ENCODE data around the gene NAP1L4. TPM values are rescaled to one million over a fixed set of nuclear protein-coding genes. Genes with fewer than 3 reads are reported as not detected.
A peak's percentile ranks its signal among the peaks of the same experiment; 100 is the strongest.

Gene NAP1L4, protein sequence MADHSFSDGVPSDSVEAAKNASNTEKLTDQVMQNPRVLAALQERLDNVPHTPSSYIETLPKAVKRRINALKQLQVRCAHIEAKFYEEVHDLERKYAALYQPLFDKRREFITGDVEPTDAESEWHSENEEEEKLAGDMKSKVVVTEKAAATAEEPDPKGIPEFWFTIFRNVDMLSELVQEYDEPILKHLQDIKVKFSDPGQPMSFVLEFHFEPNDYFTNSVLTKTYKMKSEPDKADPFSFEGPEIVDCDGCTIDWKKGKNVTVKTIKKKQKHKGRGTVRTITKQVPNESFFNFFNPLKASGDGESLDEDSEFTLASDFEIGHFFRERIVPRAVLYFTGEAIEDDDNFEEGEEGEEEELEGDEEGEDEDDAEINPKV
- 100 to 1,000 TPM; 346 to 363 TPM for total RNA-seq

DNA sequence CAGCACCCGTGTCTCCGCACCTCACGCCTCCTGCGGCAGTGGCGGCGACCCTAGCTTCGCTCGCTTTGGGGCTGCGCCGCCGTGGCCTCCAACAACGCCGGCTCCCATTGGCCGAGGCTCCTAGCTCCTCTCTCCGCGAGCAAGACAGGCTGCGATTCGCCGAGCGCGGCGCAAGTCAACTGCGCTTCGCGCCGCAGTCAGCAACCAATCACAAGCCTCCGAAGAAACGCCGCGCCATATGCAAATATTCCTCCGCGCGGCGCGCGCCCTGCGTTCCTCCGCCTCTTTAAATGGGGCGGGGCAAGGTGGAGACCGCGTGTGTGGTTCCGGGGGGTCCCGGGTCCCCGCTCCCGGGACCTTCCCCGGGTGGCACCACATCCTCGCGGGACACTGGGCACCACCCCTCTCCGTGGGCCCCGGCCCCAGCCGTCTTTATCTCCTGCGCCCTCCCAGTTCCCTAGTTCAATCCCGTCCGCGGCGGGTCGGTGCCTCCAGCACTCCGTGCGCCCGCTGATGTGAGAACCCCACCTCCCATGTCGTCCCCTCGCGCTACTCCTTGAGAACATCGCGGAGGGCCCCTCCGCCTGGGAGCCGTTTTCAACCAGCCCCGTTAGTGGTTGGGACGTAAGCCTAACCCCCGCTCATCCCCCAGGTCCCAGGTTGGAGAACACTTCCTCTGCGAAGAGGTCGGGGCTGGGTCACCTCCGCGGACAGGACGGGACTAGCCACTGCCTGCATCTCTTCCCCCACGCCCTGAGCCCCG, at the start of gene NAP1L4:
NAP1L4 (minus strand) TSS at position 96 of the 763 bp plus-strand sequence. CDS start 13,109 bp downstream, outside the sequence.
- ATAC-seq (ENCODE audit: low read depth) = peak; percentile 87
- Mint-ChIP-seq H3K4me1 (peaks cover 11% of the 10 kb centered on the region), H3K27ac (peak within 1 kb of the TSS; percentile 98), H3K4me3 (peak within 1 kb of the TSS; percentile 96), H3K9me3 (no peaks in the 10 kb centered on the region), H3K27me3 (no peaks in the 10 kb centered on the region), H3K36me3 (peaks cover 22% of the 10 kb centered on the region)
- POLR2A ChIA-PET = interaction anchor here (0.8 to 8.5 kb wide), 16 partner anchors 9 to 863 kb away, joined by 3 to 303 read pairs (median 4); partner anchors contain the start of genes CARS1 and STIM1
- DNase-seq = peak; percentile 94

DNA sequence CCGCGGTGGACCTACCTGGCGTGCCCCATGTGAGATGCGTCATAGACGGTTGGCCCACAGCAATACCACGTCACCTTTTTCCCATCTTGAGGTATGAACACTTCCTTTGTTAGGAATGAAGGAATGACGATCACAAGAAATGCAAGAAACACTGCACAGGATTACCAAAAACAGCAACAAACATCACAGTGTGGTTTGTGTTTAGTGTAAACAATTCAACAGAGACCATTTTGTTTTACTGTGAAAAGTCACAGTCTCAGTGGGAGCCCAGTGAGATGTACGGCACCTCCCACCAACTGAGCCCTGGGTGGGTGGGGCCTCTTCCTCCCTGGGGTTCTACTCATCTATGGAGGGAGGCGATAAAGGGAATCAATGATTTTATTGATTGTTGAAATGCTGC, 48.8 kb upstream of the NAP1L4 start:
- ATAC-seq (ENCODE audit: low read depth) = no peak
- no peak for DNase-seq
- H3K9me3 Mint-ChIP-seq = no peaks in the 10 kb centered on the region
- H3K27ac Mint-ChIP-seq = no peak overlapping the region
- no peaks in the 10 kb centered on the region for H3K27me3 Mint-ChIP-seq
- no peak overlapping the region for H3K4me3 Mint-ChIP-seq
- H3K4me1 Mint-ChIP-seq = peaks cover 18% of the 10 kb centered on the region
- POLR2A ChIA-PET = no interaction called here
- peaks cover 21% of the 10 kb centered on the region for H3K36me3 Mint-ChIP-seq

DNA sequence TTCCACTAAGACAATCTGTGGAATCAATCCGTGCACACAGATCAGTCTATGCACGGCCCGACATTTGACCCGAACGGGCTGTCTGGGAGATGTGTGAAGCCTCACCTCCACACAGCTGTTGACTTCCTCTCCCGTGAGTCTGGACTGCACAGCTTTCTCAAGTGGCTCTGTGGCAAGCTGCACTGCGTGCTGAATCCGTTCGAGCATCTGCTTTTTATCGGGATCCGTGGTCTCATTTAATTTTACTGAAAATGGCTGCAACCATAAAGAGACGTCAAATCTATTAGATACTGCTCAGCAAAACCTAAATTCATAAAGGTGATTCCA, 45.8 kb upstream of the NAP1L4 start:
- POLR2A ChIA-PET = interaction anchor here (1.0 to 1.3 kb wide), 2 partner anchors 23 to 54 kb away, joined by 3 to 5 read pairs; no protein-coding TSS in a partner anchor
- H3K4me1 Mint-ChIP-seq = peaks cover 18% of the 10 kb centered on the region
- H3K27ac Mint-ChIP-seq = no peak overlapping the region
- H3K36me3 Mint-ChIP-seq = peaks cover 25% of the 10 kb centered on the region
- no peaks in the 10 kb centered on the region for H3K27me3 Mint-ChIP-seq
- no peaks in the 10 kb centered on the region for H3K9me3 Mint-ChIP-seq
- no peak for DNase-seq
- no peak for ATAC-seq (ENCODE audit: low read depth)
- no peak overlapping the region for H3K4me3 Mint-ChIP-seq

DNA sequence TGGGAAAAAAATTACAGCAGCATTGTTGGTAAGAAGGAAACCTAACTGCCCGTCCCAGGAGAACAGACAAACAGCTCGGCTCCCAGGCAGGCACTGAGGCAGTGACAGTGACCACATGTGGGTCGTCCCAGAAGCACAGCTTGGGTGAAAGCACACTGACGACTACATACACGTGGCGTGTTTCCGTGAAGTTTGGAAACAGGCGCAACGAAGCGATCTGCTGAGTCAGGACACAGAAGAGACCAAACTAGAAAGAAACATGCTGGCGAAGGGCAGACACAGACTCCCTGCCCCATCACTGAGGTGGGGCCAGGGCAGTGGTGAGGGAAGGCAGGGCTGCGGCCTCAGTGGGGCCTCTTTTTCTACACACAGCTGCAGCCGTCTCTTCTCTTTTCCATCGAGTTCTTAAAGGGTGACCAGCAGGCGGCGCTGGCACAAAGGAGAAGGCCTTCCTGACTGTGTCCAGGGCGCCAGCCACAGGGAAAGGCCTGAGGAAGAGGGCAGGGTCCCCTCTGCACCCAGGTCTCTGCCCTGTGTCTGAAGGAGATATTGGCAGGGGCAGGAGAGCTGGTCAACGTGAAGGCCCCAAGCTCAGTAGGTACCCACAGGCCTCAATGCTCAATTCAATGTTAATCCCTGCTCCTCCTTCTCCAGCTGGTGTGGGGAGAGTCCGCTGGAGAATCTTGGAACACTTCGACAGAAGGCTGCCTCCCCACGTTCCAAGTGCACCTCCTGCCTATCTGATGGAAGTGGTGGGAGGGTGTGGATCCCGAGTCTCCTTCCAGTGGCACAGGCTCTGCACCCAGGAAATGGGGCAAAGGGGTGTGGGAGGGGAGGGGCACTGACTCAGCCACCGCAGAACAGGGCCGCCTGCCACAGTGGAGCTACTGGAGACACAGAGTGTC, 45.2 kb upstream of the NAP1L4 start:
- Mint-ChIP-seq H3K27ac (peak overlapping the region; percentile 25), H3K4me1 (peaks cover 20% of the 10 kb centered on the region), H3K4me3 (no peak overlapping the region), H3K27me3 (no peaks in the 10 kb centered on the region), H3K9me3 (no peaks in the 10 kb centered on the region), H3K36me3 (peaks cover 30% of the 10 kb centered on the region)
- DNase-seq (peak; percentile 61), ATAC-seq (ENCODE audit: low read depth) (peak; percentile 61)
- POLR2A ChIA-PET = interaction anchor here (1.0 to 1.3 kb wide), 2 partner anchors 23 to 54 kb away, joined by 3 to 5 read pairs; no protein-coding TSS in a partner anchor

DNA sequence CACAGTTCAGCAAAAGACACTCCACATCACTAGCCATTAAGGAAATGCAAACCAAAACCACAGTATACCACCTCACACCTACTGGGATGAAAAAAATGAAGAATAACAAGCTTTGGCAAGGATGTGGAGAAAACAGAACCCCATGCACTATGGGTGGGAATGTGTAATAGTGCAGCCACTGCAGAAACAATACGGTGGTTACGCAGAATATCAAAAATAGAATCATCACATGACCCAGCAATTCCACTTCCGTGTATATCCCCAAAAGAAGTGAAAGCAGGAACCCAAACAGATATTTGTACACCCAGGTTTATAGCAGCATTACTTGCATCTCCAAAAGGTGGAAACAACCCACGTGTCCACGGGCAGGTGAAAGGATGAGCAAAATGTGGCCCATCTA, 44.3 kb upstream of the NAP1L4 start:
- no peak overlapping the region for H3K4me3 Mint-ChIP-seq
- ATAC-seq (ENCODE audit: low read depth) (no peak), DNase-seq (no peak)
- H3K36me3 Mint-ChIP-seq = peaks cover 34% of the 10 kb centered on the region
- H3K27ac Mint-ChIP-seq = peak overlapping the region; percentile 35
- H3K4me1 Mint-ChIP-seq = peaks cover 23% of the 10 kb centered on the region
- H3K9me3 Mint-ChIP-seq = no peaks in the 10 kb centered on the region
- H3K27me3 Mint-ChIP-seq = no peaks in the 10 kb centered on the region
- POLR2A ChIA-PET = no interaction called here

DNA sequence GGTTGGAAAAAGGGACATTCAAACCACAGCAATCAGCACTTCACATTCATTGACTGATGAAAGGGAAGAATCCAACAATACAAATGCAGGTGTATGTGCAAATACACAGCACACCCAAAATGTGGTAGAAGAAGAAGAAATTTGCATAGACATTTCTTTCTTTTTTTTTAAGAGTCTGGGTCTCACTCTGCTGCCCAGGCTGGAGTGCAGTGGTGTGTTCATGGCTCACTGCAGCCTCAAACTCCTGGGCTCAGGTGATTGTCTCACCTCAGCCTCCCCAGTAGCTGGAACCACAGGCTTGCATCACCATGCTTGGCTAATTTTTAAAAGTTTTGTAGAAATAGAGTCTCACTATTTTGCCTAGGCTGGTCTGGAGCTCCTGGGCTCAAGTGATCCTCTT, 43.2 kb upstream of the NAP1L4 start:
- Mint-ChIP-seq H3K36me3 (peaks cover 34% of the 10 kb centered on the region), H3K4me1 (peaks cover 31% of the 10 kb centered on the region), H3K27ac (peak overlapping the region; percentile 27), H3K9me3 (no peaks in the 10 kb centered on the region), H3K27me3 (no peaks in the 10 kb centered on the region), H3K4me3 (no peak overlapping the region)
- POLR2A ChIA-PET = no interaction called here
- ATAC-seq (ENCODE audit: low read depth) (no peak), DNase-seq (no peak)

DNA sequence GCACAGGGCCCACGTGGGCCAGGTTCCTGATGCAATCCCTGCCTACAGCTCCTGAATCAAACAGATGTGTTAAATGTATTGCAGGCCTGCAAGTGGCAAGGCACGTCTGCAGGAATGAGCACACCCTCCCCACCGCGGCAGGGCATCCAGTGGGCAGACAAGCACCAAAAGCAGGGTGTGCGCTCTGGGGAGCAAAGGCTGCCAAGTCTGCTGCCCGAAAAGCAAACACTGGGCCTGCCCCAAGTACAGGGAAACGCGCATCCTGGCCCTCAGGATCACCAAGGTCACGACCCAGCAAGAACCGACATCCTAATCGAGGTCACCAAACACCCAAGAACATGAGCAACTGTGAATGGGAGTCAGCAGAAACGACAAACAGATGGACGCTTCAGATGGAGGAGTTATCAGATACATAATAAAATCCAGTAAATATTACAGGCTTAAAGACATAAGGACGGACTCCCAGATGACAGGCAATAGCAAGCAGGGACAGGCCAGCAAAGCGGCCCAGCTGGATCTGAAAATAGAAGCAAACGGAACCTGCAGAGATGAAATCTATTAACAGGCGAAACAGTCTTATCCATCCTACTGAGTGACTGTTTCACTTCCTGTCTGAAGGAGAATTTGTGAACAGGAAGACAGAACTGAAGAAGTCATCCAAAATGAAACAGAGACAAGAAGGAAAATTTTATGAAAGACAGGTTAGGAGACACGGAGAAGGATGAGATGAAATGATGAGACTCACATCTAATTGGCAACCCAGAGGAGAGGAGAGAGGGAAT, 38.4 kb upstream of the NAP1L4 start:
- no peak overlapping the region for H3K4me3 Mint-ChIP-seq
- peaks cover 36% of the 10 kb centered on the region for H3K36me3 Mint-ChIP-seq
- peak overlapping the region; percentile 5 for H3K27ac Mint-ChIP-seq
- peaks cover 18% of the 10 kb centered on the region for H3K4me1 Mint-ChIP-seq
- H3K9me3 Mint-ChIP-seq = no peaks in the 10 kb centered on the region
- POLR2A ChIA-PET = no interaction called here
- DNase-seq (no peak), ATAC-seq (ENCODE audit: low read depth) (no peak)
- H3K27me3 Mint-ChIP-seq = no peaks in the 10 kb centered on the region

DNA sequence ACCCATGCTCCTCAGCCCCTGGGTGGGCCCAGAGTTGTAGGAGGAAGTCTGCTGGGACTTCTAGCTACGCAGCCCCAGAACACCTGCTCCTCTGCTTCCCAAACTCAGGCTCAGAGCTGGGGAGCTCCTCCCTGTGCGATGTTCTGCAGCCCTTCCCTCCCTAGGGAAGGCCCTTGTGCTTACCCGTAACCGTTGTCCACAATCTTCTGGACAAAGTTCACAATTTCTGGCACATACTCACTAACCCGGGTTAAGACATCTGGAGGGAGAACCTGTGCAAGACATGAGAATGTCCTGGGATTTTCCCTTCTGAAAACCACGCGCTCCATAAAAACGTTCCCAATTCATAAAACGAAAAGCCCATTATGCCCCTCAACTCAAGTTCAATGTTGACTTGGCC, 36.7 kb upstream of the NAP1L4 start:
- no peaks in the 10 kb centered on the region for H3K9me3 Mint-ChIP-seq
- DNase-seq = no peak
- peaks cover 34% of the 10 kb centered on the region for H3K36me3 Mint-ChIP-seq
- peaks cover 16% of the 10 kb centered on the region for H3K4me1 Mint-ChIP-seq
- no peak overlapping the region for H3K4me3 Mint-ChIP-seq
- no peaks in the 10 kb centered on the region for H3K27me3 Mint-ChIP-seq
- POLR2A ChIA-PET = no interaction called here
- H3K27ac Mint-ChIP-seq = peak overlapping the region; percentile 67
- no peak for ATAC-seq (ENCODE audit: low read depth)

DNA sequence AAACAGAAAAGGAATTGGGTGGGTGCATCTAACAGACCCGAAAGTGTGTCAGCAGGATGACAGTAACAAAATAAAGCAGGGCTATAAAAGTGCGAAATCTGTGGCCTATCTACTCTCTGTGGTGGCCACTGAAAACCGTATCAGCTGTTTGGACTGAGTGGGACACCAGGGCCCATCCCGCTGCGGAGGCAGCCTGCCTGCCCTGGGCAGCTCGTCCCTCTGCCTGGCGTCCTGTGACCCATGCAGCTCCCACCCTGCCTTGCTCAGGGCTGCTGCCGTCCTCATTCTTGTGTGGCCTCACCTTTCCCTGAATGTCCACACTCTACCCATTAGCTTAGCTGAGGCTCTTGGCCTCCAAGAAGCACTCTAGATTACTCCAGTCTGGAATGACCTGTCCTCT, 34.7 kb upstream of the NAP1L4 start:
- ATAC-seq (ENCODE audit: low read depth) (no peak), DNase-seq (no peak)
- H3K4me1 Mint-ChIP-seq = peaks cover 29% of the 10 kb centered on the region
- H3K36me3 Mint-ChIP-seq = peaks cover 30% of the 10 kb centered on the region
- H3K9me3 Mint-ChIP-seq = no peaks in the 10 kb centered on the region
- POLR2A ChIA-PET = no interaction called here
- H3K4me3 Mint-ChIP-seq = no peak overlapping the region
- H3K27ac Mint-ChIP-seq = no peak overlapping the region
- no peaks in the 10 kb centered on the region for H3K27me3 Mint-ChIP-seq

DNA sequence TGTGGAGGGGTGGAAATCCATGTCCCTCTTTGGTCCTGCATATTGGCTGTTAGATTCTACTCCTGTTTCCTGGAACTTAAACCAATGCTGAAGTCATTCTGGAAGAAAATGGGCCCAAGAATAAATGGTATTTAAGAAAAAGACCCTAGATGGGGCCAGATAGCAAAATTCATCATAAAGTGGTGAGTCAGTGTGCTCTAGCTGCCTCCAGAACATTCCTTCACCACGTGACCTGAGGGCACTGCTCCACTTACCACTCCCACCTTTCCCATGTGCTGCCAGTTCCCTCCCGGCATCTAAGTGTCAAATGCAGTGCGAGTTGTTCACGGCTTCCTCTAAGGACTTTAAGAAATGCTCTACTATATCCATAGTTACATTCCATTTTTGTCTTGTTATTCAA, 30.9 kb upstream of the NAP1L4 start:
- Mint-ChIP-seq H3K27ac (peak overlapping the region; percentile 92), H3K4me1 (peaks cover 46% of the 10 kb centered on the region), H3K36me3 (peaks cover 21% of the 10 kb centered on the region), H3K4me3 (peak overlapping the region; percentile 75), H3K27me3 (no peaks in the 10 kb centered on the region), H3K9me3 (no peaks in the 10 kb centered on the region)
- no peak for ATAC-seq (ENCODE audit: low read depth)
- POLR2A ChIA-PET = interaction anchor here (0.6 to 1.8 kb wide), 12 partner anchors 8 to 356 kb away, joined by 3 to 7 read pairs (median 4); partner anchors contain the start of genes CARS1, NAP1L4 and ZNF195
- no peak for DNase-seq

DNA sequence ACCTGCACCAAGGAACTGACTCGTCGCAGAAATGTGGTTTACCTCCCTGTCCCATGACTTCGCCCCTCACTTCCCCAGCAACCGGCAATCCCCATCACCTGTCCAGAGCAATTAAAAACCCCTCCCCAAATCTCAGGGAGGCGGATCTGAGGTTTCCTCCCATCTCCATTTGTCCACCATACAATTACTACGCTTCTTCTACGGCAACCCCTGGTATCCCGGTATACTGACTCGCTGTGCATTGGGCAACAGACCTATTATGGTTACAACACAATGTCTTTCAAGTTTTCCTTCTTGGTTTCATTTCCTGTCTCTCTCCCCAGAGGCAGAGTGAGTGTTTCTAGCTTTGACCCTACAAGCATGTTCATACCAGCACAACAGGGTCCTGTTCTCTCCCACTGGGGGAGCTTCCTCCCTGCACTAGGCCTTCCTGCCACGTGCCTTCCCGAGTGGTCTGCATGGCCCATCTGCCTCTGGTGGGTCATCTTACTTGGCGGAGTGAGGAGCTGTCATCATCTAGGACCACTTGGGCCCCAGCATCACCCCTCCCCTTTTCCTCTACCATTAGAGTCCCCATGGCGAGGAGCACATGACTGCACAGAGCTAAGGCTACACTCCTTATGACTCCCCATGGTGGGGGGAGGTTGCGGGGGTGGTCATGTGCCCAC, 30.3 kb upstream of the NAP1L4 start:
- H3K36me3 Mint-ChIP-seq = peaks cover 23% of the 10 kb centered on the region
- POLR2A ChIA-PET = interaction anchor here (0.6 to 1.8 kb wide), 10 partner anchors 8 to 357 kb away, joined by 3 to 7 read pairs (median 4); partner anchors contain the start of genes CARS1, NAP1L4 and ZNF195
- peak; percentile 77 for ATAC-seq (ENCODE audit: low read depth)
- H3K9me3 Mint-ChIP-seq = no peaks in the 10 kb centered on the region
- no peaks in the 10 kb centered on the region for H3K27me3 Mint-ChIP-seq
- peak; percentile 46 for DNase-seq
- H3K4me1 Mint-ChIP-seq = peaks cover 49% of the 10 kb centered on the region
- H3K4me3 Mint-ChIP-seq = peak overlapping the region; percentile 75
- peak overlapping the region; percentile 92 for H3K27ac Mint-ChIP-seq

DNA sequence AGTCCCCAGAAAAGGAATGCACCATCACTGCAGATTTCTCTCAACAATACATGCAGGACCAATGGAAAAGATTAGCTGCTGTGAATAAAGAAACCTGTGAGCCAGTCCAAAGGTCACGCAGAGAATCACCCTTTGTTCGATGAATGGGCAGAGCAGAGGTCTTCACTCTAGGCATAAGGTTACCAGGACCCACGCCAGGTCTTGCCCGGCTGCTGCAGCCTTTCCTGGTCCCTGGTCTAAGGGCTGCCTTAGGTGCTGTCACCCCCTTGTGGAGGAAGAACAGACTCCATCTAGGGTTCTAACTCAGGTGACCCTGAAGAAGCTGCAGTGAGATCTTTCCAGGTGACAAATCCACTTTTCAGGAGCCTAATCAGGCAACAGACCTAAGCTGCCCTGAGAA, 29.0 kb upstream of the NAP1L4 start:
- H3K4me3 Mint-ChIP-seq = no peak overlapping the region
- POLR2A ChIA-PET = interaction anchor here (0.9 to 2.2 kb wide), 5 partner anchors 14 to 78 kb away, joined by 3 to 8 read pairs (median 6); partner anchors contain the start of gene NAP1L4
- ATAC-seq (ENCODE audit: low read depth) = peak; percentile 56
- H3K4me1 Mint-ChIP-seq = peaks cover 59% of the 10 kb centered on the region
- no peaks in the 10 kb centered on the region for H3K9me3 Mint-ChIP-seq
- no peak for DNase-seq
- peaks cover 24% of the 10 kb centered on the region for H3K36me3 Mint-ChIP-seq
- H3K27ac Mint-ChIP-seq = peak overlapping the region; percentile 16
- H3K27me3 Mint-ChIP-seq = no peaks in the 10 kb centered on the region

Data from activated naive CD8-positive, alpha-beta T cell treated with anti-CD3 and anti-CD28 coated beads, Interleukin-2, amount 10 ng/mL, durations not matched to agents 7 days and 5 days (primary cell).